Measurements from ENCODE around the gene RANBP17.
A peak's percentile ranks its signal among the peaks of the same experiment; 100 is the strongest.

The RANBP17 gene

GRCh38 chr5:170945275-170945674 is 83.5 kb downstream of the RANBP17 start:
- CTCF ChIA-PET = interaction anchor here (0.6 to 0.7 kb wide), 2 partner anchors 41 to 218 kb away, joined by 3 to 4 read pairs; no protein-coding TSS in a partner anchor
- no peaks in the 10 kb centered on the region for H3K9me3 ChIP-seq (ENCODE audit: control insufficient read depth, insufficient read depth, low read depth, low read length)
- peaks cover 0 to 3% of the 10 kb centered on the region in 2 experiments; a peak in 1 of 3 replicates for H3K36me3 ChIP-seq (ENCODE audit: control insufficient read depth in 2 of 2, insufficient read depth in 1 of 2, low read length in 2 of 2)
- no peaks in the 10 kb centered on the region for H3K4me1 ChIP-seq (ENCODE audit: control insufficient read depth, insufficient read depth, low read length)
- no peak overlapping the region for H3K4me3 ChIP-seq (ENCODE audit: low read depth, low read length)
- no peak overlapping the region for H3K27ac ChIP-seq (ENCODE audit: extremely low read depth, low read depth, low read length)
- POLR2A ChIA-PET = no interaction called here
- TF ChIP-seq ZNF704 (tag by site-specific recombination; IDR thresholded peaks at IDR 0.05) = no peak
- no peak for TF ChIP-seq ZNF169 (tag by site-specific recombination; IDR thresholded peaks at IDR 0.05)
- TF ChIP-seq ZNF274 (IDR thresholded peaks at IDR 0.05; ENCODE audit: low read length) = no peak
- no peak for TF ChIP-seq ZNF274 (tag by site-specific recombination; IDR thresholded peaks at IDR 0.05; ENCODE audit: borderline replicate concordance)
- TF ChIP-seq ZFHX2 (tag by site-specific recombination; conservative IDR thresholded peaks at IDR 0.05) = no peak
- no peak for TF ChIP-seq TCF7L2 (IDR thresholded peaks at IDR 0.05; ENCODE audit: borderline replicate concordance, low read depth, low read length)
- TF ChIP-seq ZNF132 (tag by site-specific recombination; IDR thresholded peaks at IDR 0.05; ENCODE audit: borderline replicate concordance) = no peak
- TF ChIP-seq ZNF146 (tag by site-specific recombination; IDR thresholded peaks at IDR 0.05) = no peak
- TF ChIP-seq ZNF114 (tag by site-specific recombination; IDR thresholded peaks at IDR 0.05) = no peak
- no peak for TF ChIP-seq ZNF24 (tag by site-specific recombination; IDR thresholded peaks at IDR 0.05)
- no peak for TF ChIP-seq GLI4 (tag by site-specific recombination; IDR thresholded peaks at IDR 0.05)
- TF ChIP-seq ZNF658 (tag by site-specific recombination; IDR thresholded peaks at IDR 0.05) = no peak
- TF ChIP-seq GLI2 (tag by site-specific recombination; IDR thresholded peaks at IDR 0.05; ENCODE audit: borderline replicate concordance, low read depth) = no peak
- TF ChIP-seq SCRT2 (tag by site-specific recombination; IDR thresholded peaks at IDR 0.05) = no peak
- TF ChIP-seq, protein P1, sequence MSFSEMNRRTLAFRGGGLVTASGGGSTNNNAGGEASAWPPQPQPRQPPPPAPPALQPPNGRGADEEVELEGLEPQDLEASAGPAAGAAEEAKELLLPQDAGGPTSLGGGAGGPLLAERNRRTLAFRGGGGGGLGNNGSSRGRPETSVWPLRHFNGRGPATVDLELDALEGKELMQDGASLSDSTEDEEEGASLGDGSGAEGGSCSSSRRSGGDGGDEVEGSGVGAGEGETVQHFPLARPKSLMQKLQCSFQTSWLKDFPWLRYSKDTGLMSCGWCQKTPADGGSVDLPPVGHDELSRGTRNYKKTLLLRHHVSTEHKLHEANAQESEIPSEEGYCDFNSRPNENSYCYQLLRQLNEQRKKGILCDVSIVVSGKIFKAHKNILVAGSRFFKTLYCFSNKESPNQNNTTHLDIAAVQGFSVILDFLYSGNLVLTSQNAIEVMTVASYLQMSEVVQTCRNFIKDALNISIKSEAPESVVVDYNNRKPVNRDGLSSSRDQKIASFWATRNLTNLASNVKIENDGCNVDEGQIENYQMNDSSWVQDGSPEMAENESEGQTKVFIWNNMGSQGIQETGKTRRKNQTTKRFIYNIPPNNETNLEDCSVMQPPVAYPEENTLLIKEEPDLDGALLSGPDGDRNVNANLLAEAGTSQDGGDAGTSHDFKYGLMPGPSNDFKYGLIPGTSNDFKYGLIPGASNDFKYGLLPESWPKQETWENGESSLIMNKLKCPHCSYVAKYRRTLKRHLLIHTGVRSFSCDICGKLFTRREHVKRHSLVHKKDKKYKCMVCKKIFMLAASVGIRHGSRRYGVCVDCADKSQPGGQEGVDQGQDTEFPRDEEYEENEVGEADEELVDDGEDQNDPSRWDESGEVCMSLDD (tag by site-specific recombination; IDR thresholded peaks at IDR 0.05) = no peak
- TF ChIP-seq HOXA7 (CRISPR knock-in tag; IDR thresholded peaks at IDR 0.05; ENCODE audit: borderline replicate concordance) = no peak
- TF ChIP-seq AEBP2 (tag by site-specific recombination; IDR thresholded peaks at IDR 0.05; ENCODE audit: borderline replicate concordance) = no peak
- TF ChIP-seq BCL11A (tag by site-specific recombination; IDR thresholded peaks at IDR 0.05; ENCODE audit: low read depth) = no peak
- no peak for TF ChIP-seq MEIS1 (CRISPR knock-in tag; IDR thresholded peaks at IDR 0.05; ENCODE audit: borderline replicate concordance)
- no peak for TF ChIP-seq ZNF140 (tag by site-specific recombination; IDR thresholded peaks at IDR 0.05)

GRCh38 chr5:170960567-170960966 is 98.7 kb downstream of the RANBP17 start:
- Histone ChIP-seq H3K36me3 (ENCODE audit: control insufficient read depth in 2 of 2, insufficient read depth in 1 of 2, low read length in 2 of 2) (no peaks in the 10 kb centered on the region), H3K27ac (ENCODE audit: extremely low read depth, low read depth, low read length) (no peak overlapping the region), H3K4me3 (ENCODE audit: low read depth, low read length) (no peak overlapping the region), H3K9me3 (ENCODE audit: control insufficient read depth, insufficient read depth, low read depth, low read length) (no peaks in the 10 kb centered on the region), H3K4me1 (ENCODE audit: control insufficient read depth, insufficient read depth, low read length) (no peaks in the 10 kb centered on the region)
- ChIA-PET POLR2A (no interaction called here), CTCF (no interaction called here)
- TF ChIP-seq PBX3 (CRISPR knock-in tag; IDR thresholded peaks at IDR 0.05) (no peak), ZNF473 (tag by site-specific recombination; IDR thresholded peaks at IDR 0.05) (no peak), ZNF394 (tag by site-specific recombination; IDR thresholded peaks at IDR 0.05; ENCODE audit: borderline replicate concordance) (no peak), ZBTB17 (tag by site-specific recombination; IDR thresholded peaks at IDR 0.05) (peak; percentile 45; the same call in 1 of the 2 replicates), ZNF266 (tag by site-specific recombination; IDR thresholded peaks at IDR 0.05; ENCODE audit: low read depth) (no peak), ZBTB21 (tag by site-specific recombination; IDR thresholded peaks at IDR 0.05) (peak; percentile 66; the same call in 1 of the 2 replicates), ZNF311 (tag by site-specific recombination; IDR thresholded peaks at IDR 0.05; ENCODE audit: borderline replicate concordance) (no peak), OSR2 (tag by site-specific recombination; IDR thresholded peaks at IDR 0.05) (peak; percentile 22; the same call in 1 of the 2 replicates)
- TF ChIP-seq, protein P2, sequence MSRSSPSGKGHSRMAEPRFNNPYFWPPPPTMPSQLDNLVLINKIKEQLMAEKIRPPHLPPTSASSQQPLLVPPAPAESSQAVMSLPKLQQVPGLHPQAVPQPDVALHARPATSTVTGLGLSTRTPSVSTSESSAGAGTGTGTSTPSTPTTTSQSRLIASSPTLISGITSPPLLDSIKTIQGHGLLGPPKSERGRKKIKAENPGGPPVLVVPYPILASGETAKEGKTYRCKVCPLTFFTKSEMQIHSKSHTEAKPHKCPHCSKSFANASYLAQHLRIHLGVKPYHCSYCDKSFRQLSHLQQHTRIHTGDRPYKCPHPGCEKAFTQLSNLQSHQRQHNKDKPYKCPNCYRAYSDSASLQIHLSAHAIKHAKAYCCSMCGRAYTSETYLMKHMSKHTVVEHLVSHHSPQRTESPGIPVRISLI (tag by site-specific recombination; IDR thresholded peaks at IDR 0.05) = no peak
